ENCODE measurements around the gene PAK1IP1. TPM values are rescaled to one million over a fixed set of nuclear protein-coding genes. Genes with fewer than 3 reads are reported as not detected.
A peak's percentile ranks its signal among the peaks of the same experiment; 100 is the strongest.
"Not testable (repeated sequence)": the region's sequence is repeated elsewhere in the genome, so short reads cannot be mapped to it uniquely, and the experiment has no call there.

Gene PAK1IP1
- total RNA-seq, 1 experiment from 2014 or later = 142 TPM

- DNase-seq = peak; percentile 100
- H3K9me3 ChIP-seq = peaks cover 11% of the 10 kb centered on the region
- no peaks in the 10 kb centered on the region for H3K27me3 ChIP-seq
- peak within 1 kb of the TSS; percentile 81 for H3K4me3 ChIP-seq
- H3K36me3 ChIP-seq = peaks cover 35% of the 10 kb centered on the region
Measured at GRCh38 chr6:10722820-10723566, 28.2 kb downstream of the PAK1IP1 start, which contains the start of gene TMEM14C. TSS of gene TMEM14C (plus strand) at chr6:10723070. CDS start at chr6:10724614, 1,544 bp downstream.

GRCh38 chr6:10723567-10723881, 28.8 kb downstream of the PAK1IP1 start:
- no peaks in the 10 kb centered on the region for H3K27me3 ChIP-seq
- peak overlapping the region; percentile 81 for H3K4me3 ChIP-seq
- H3K36me3 ChIP-seq = peaks cover 36% of the 10 kb centered on the region
- DNase-seq = no peak
- H3K9me3 ChIP-seq = peaks cover 8% of the 10 kb centered on the region

- Histone ChIP-seq H3K27me3 (no peaks in the 10 kb centered on the region), H3K9me3 (no peaks in the 10 kb centered on the region), H3K36me3 (peaks cover 50% of the 10 kb centered on the region), H3K4me3 (no peak overlapping the region)
- no peak for DNase-seq
Measured at GRCh38 chr6:10725044-10725443, 30.3 kb downstream of the PAK1IP1 start.

- H3K27me3 ChIP-seq = no peaks in the 10 kb centered on the region
- peaks cover 57% of the 10 kb centered on the region for H3K36me3 ChIP-seq
- H3K9me3 ChIP-seq = no peaks in the 10 kb centered on the region
- H3K4me3 ChIP-seq = no peak overlapping the region
- DNase-seq = no peak
Measured at GRCh38 chr6:10725716-10726115, 30.9 kb downstream of the PAK1IP1 start.

GRCh38 chr6:10730254-10730653, 35.5 kb downstream of the PAK1IP1 start:
- Histone ChIP-seq H3K4me3 (no peak overlapping the region), H3K9me3 (no peaks in the 10 kb centered on the region; the same call in 1 of the 2 replicates), H3K36me3 (peaks cover 78% of the 10 kb centered on the region), H3K27me3 (no peaks in the 10 kb centered on the region)
- DNase-seq = no peak

- H3K27me3 ChIP-seq = no peaks in the 10 kb centered on the region
- peaks cover 52% of the 10 kb centered on the region for H3K36me3 ChIP-seq
- no peak overlapping the region for H3K4me3 ChIP-seq
- H3K9me3 ChIP-seq = no peaks in the 10 kb centered on the region; the same call in 1 of the 2 replicates
- DNase-seq = no peak
Measured at GRCh38 chr6:10733151-10733715, 38.5 kb downstream of the PAK1IP1 start.

GRCh38 chr6:10733863-10734262, 39.1 kb downstream of the PAK1IP1 start:
- DNase-seq = no peak
- Histone ChIP-seq H3K36me3 (peaks cover 50% of the 10 kb centered on the region), H3K4me3 (no peak overlapping the region), H3K27me3 (no peaks in the 10 kb centered on the region), H3K9me3 (no peaks in the 10 kb centered on the region; the same call in 1 of the 2 replicates)

- no peaks in the 10 kb centered on the region for H3K27me3 ChIP-seq
- H3K9me3 ChIP-seq = no peaks in the 10 kb centered on the region; the same call in 1 of the 2 replicates
- no peak for DNase-seq
- peaks cover 24% of the 10 kb centered on the region for H3K36me3 ChIP-seq
- H3K4me3 ChIP-seq = no peak overlapping the region
Measured at GRCh38 chr6:10736731-10737130, 42.0 kb downstream of the PAK1IP1 start.

- Histone ChIP-seq H3K9me3 (no peaks in the 10 kb centered on the region), H3K4me3 (no peak overlapping the region), H3K27me3 (no peaks in the 10 kb centered on the region), H3K36me3 (no peaks in the 10 kb centered on the region; the same call in 1 of the 2 replicates)
- DNase-seq = no peak
Measured at GRCh38 chr6:10740061-10740460, 45.3 kb downstream of the PAK1IP1 start.

- not testable (repeated sequence) for H3K27me3 ChIP-seq, H3K9me3 ChIP-seq, H3K4me3 ChIP-seq, DNase-seq, H3K36me3 ChIP-seq
Measured at GRCh38 chr6:10741643-10742042, 46.9 kb downstream of the PAK1IP1 start.

- H3K4me3 ChIP-seq = no peak overlapping the region
- H3K36me3 ChIP-seq = no peaks in the 10 kb centered on the region; the same call in 1 of the 2 replicates
- no peak for DNase-seq
- no peaks in the 10 kb centered on the region for H3K9me3 ChIP-seq
- no peaks in the 10 kb centered on the region for H3K27me3 ChIP-seq
Measured at GRCh38 chr6:10742251-10742650, 47.5 kb downstream of the PAK1IP1 start.

GRCh38 chr6:10743515-10743914, 48.7 kb downstream of the PAK1IP1 start:
- no peaks in the 10 kb centered on the region for H3K27me3 ChIP-seq
- no peaks in the 10 kb centered on the region for H3K9me3 ChIP-seq
- DNase-seq = no peak
- peaks cover 4% of the 10 kb centered on the region for H3K36me3 ChIP-seq
- H3K4me3 ChIP-seq = no peak overlapping the region

- Histone ChIP-seq H3K36me3 (peaks cover 19% of the 10 kb centered on the region), H3K27me3 (no peaks in the 10 kb centered on the region), H3K9me3 (no peaks in the 10 kb centered on the region), H3K4me3 (no peak overlapping the region)
- no peak for DNase-seq
Measured at GRCh38 chr6:10745116-10745515, 50.3 kb downstream of the PAK1IP1 start.

GRCh38 chr6:10746915-10747250, 52.1 kb downstream of the PAK1IP1 start:
- no peaks in the 10 kb centered on the region for H3K27me3 ChIP-seq

GRCh38 chr6:10747251-10747972, 52.6 kb downstream of the PAK1IP1 start, which contains the start of gene TMEM14B:
TSS of gene TMEM14B (plus strand) at chr6:10747805. CDS start at chr6:10749246, 1,441 bp downstream.
- peak; percentile 100 for DNase-seq
- Histone ChIP-seq H3K4me3 (peak within 1 kb of the TSS; percentile 81), H3K9me3 (no peaks in the 10 kb centered on the region), H3K27me3 (no peaks in the 10 kb centered on the region), H3K36me3 (peaks cover 35% of the 10 kb centered on the region)

More at GRCh38 chr6:10746915-10747250, 52.1 kb downstream of the PAK1IP1 start:
- no peak for DNase-seq
- no peaks in the 10 kb centered on the region for H3K9me3 ChIP-seq
- peaks cover 35% of the 10 kb centered on the region for H3K36me3 ChIP-seq
- peak overlapping the region; percentile 81 for H3K4me3 ChIP-seq

GRCh38 chr6:10749734-10750133, 55.0 kb downstream of the PAK1IP1 start:
- peaks cover 58% of the 10 kb centered on the region for H3K36me3 ChIP-seq
- no peaks in the 10 kb centered on the region for H3K27me3 ChIP-seq
- no peak for DNase-seq
- no peak overlapping the region for H3K4me3 ChIP-seq
- H3K9me3 ChIP-seq = no peaks in the 10 kb centered on the region

- H3K27me3 ChIP-seq, DNase-seq, H3K9me3 ChIP-seq, H3K4me3 ChIP-seq: not testable (repeated sequence)
- H3K36me3 ChIP-seq = peaks cover 66% of the 10 kb centered on the region
Measured at GRCh38 chr6:10750568-10750967, 55.8 kb downstream of the PAK1IP1 start.
